HepG2 (cell line): ENCODE results near the gene NLRP13. TPM values are rescaled to one million over a fixed set of nuclear protein-coding genes. Genes with fewer than 3 reads are reported as not detected.

Experiments used
- ATAC-seq: fragments of 200-7000 bp; cut with Tn5 transposase; 3 replicates; pipeline ENCODE4 v1.9.1; 2020; ENCODE audit warnings: mild to moderate bottlenecking, moderate library complexity
- BruUV-seq: library from RNA; stranded (reverse); fragments of 400-500 nt; replicated peaks from 2 replicates; lab custom pipeline; 2021; lab: Mats Ljungman, UMichigan
- CTCF ChIA-PET: fragments of 300-600 bp; formaldehyde crosslinking; extraction: SDS; loops from one replicate; lab custom pipeline; 2021; ENCODE audit warnings: low total read pairs, inconsistent platforms, low intra/inter-chr PET ratio; lab: Yijun Ruan, JAX
- POLR2A ChIA-PET: fragments of 350-600 bp; sonication (Branson Sonifier 250); formaldehyde crosslinking; loops from one replicate; lab custom pipeline; 2020; ENCODE audit warnings: antibody characterized with exemption, inconsistent platforms; lab: Yijun Ruan, JAX
- DNase-seq: peaks from one replicate; pipeline ENCODE4 v3.0.0-alpha.2; 2015; ENCODE audit warnings: low spot score
- FAIRE-seq: peaks from 3 replicates; lab custom pipeline; 2011; peaks lifted over from hg19 to GRCh38; lab: Jason Lieb, UNC
- H2AFZ ChIP-seq: one replicate; pipeline ENCODE4 v1.6.1; 2011; ENCODE audit warnings: low read length, inconsistent platforms
- H3K27ac ChIP-seq: fragments of 300-600 bp; 3 replicates; pipeline ENCODE4 v1.8.0; 2011; ENCODE audit warnings: mixed run types, mild to moderate bottlenecking, mixed read lengths, low read length, inconsistent platforms; ENCODE audit not compliant: insufficient read depth; ENCODE audit errors: extremely low read length
- H3K27me3 ChIP-seq, 2 experiments: fragments of 200-600 bp in 1 of 2; 2 replicates in 1 of 2; 3 replicates in 1 of 2; pipeline versions ENCODE4 v1.6.0 to v1.8.0; 2011; ENCODE audit warnings: low read length in 2 of 2, mild to moderate bottlenecking in 2 of 2, moderate library complexity in 2 of 2, inconsistent platforms in 1 of 2; ENCODE audit not compliant: insufficient read depth in 2 of 2, control insufficient read depth in 1 of 2
- H3K36me3 ChIP-seq, 2 experiments: fragments of 200-600 bp in 1 of 2; replicated peaks in 1 of 2; 2 replicates in 1 of 2; 3 replicates in 1 of 2; pipeline versions ENCODE4 v1.5.1 to v1.8.0; 2011; ENCODE audit warnings: low read length in 2 of 2, inconsistent platforms in 1 of 2; ENCODE audit not compliant: insufficient read depth in 2 of 2, control insufficient read depth in 1 of 2
- H3K4me1 ChIP-seq: 2 replicates; pipeline ENCODE4 v1.5.1; 2012; ENCODE audit warnings: low read length, inconsistent platforms; ENCODE audit not compliant: insufficient read depth
- H3K4me2 ChIP-seq: 2 replicates; pipeline ENCODE4 v1.6.0; 2011; ENCODE audit warnings: low read depth, low read length, inconsistent platforms
- H3K4me3 ChIP-seq, 3 experiments: fragments of 200-600 bp in 1 of 3; sonication (generic), shearing (Covaris generic) in 1 of 3; replicated peaks in 1 of 3; 2 replicates each; pipeline ENCODE4 v1.5.1; 2011 to 2016; ENCODE audit warnings: low read length in 3 of 3, inconsistent platforms in 2 of 3, low read depth in 2 of 3, mild to moderate bottlenecking in 2 of 3, control low read depth in 1 of 3, mixed read lengths in 1 of 3; ENCODE audit not compliant: insufficient read depth in 1 of 3
- H3K79me2 ChIP-seq: one replicate; pipeline ENCODE4 v1.6.1; 2011; ENCODE audit warnings: low read length, inconsistent platforms; ENCODE audit not compliant: insufficient read depth
- H3K9ac ChIP-seq: 2 replicates; pipeline ENCODE4 v1.6.0; 2011; ENCODE audit warnings: mild to moderate bottlenecking, low read depth, low read length, inconsistent platforms; ENCODE audit not compliant: insufficient read depth
- H3K9me3 ChIP-seq: 2 replicates; pipeline ENCODE4 v1.5.1; 2012; ENCODE audit warnings: mild to moderate bottlenecking, low read length
- H4K20me1 ChIP-seq: 2 replicates; pipeline ENCODE4 v1.6.0; 2011; ENCODE audit warnings: inconsistent platforms, mild to moderate bottlenecking, low read length, moderate library complexity; ENCODE audit not compliant: insufficient read depth
- CEBPG ChIP-seq: IDR thresholded peaks from 2 replicates; pipeline ENCODE4 v1.6.1; 2016
- HNRNPK ChIP-seq: fragments of 200-400 bp; formaldehyde crosslinking; IDR thresholded peaks from 2 replicates; pipeline ENCODE4 v1.6.1; 2018; ENCODE audit warnings: low read length, low read depth, moderate library complexity, mild to moderate bottlenecking; ENCODE audit not compliant: poor library complexity, severe bottlenecking
- MBD4 ChIP-seq: IDR thresholded peaks from 2 replicates; pipeline ENCODE4 v1.6.1; 2012; ENCODE audit warnings: low read length, inconsistent platforms, borderline replicate concordance
- POLR2A ChIP-seq, 2 experiments: IDR thresholded peaks; 2 replicates each; pipeline ENCODE4 v1.6.1; 2011; ENCODE audit warnings: low read depth in 2 of 2, low read length in 2 of 2, mild to moderate bottlenecking in 1 of 2, moderate library complexity in 1 of 2; ENCODE audit not compliant: insufficient read depth in 1 of 2
- TEAD3 ChIP-seq: optimal IDR thresholded peaks from 2 replicates; pipeline ENCODE3; 2016; ENCODE audit warnings: borderline replicate concordance
- ZBTB7A ChIP-seq: sonication (generic); formaldehyde crosslinking; IDR thresholded peaks from 2 replicates; pipeline ENCODE4 v1.8.0; 2022; ENCODE audit warnings: mild to moderate bottlenecking, missing genetic modification reagents
- ZNF20 ChIP-seq: sonication (generic); formaldehyde crosslinking; IDR thresholded peaks from 2 replicates; pipeline ENCODE4 v1.4.0; 2020; ENCODE audit warnings: mild to moderate bottlenecking, moderate library complexity, missing genetic modification reagents
- ZNF441 ChIP-seq: sonication (generic); formaldehyde crosslinking; IDR thresholded peaks from 2 replicates; pipeline ENCODE4 v1.7.0; 2021; ENCODE audit warnings: missing genetic modification reagents, borderline replicate concordance
- ZNF546 ChIP-seq: sonication (generic); formaldehyde crosslinking; conservative IDR thresholded peaks from 2 replicates; pipeline ENCODE4 v1.8.1; 2023; ENCODE audit warnings: mild to moderate bottlenecking, missing genetic modification reagents
- ZNF550 ChIP-seq: sonication (generic); formaldehyde crosslinking; IDR thresholded peaks from 2 replicates; pipeline ENCODE4 v1.4.0; 2020; ENCODE audit warnings: mild to moderate bottlenecking, missing genetic modification reagents, borderline replicate concordance
- ZSCAN30 ChIP-seq: sonication (generic); formaldehyde crosslinking; IDR thresholded peaks from 2 replicates; pipeline ENCODE4 v1.5.0; 2020; ENCODE audit warnings: mild to moderate bottlenecking, missing genetic modification reagents
- WGBS: methylation state at CpG from one replicate; pipeline ENCODE4 v1.1.6; 2017; ENCODE audit warnings: low lambda C conversion rate; 5-methylcytosine and 5-hydroxymethylcytosine counted together
- in situ Hi-C: cut with HindIII; loops from 2 replicates; pipeline ENCODE4 v1.10.0; 2017; ENCODE audit warnings: low pct_unique_long_range_greater_than_20kb; ENCODE audit not compliant: extremely low pct_ligation_motif_present
- intact Hi-C: fragments of 100-400 bp; cut with micrococcal nuclease; formaldehyde crosslinking; loops from one replicate; pipeline ENCODE4 v1.10.0; 2022; ENCODE audit not compliant: unreplicated experiment
- polyA plus RNA-seq, 8 experiments: library from polyadenylated mRNA; depleted of rRNA in 3 of 8; stranded (reverse) in 7 of 8; unstranded in 1 of 8; fragments of >200 nt; fragmentation: Illumina TruSeq in 4 of 8; extraction: Trizol in 4 of 8; gene quantifications; 2 replicates each; pipeline versions ENCODE4 v1.2.1 to v1.2.3, GENCODE V29; 2011 to 2016; ENCODE audit warnings: low read depth in 4 of 8, missing spikeins in 1 of 8, mixed read lengths in 1 of 8; ENCODE audit not compliant: insufficient read depth in 1 of 8
- total RNA-seq, 5 experiments: library from RNA; depleted of rRNA; stranded (reverse); fragments of >200 nt; fragmentation: Illumina TruSeq; extraction: Trizol; gene quantifications; 2 replicates each; pipeline ENCODE4 v1.2.3, GENCODE V29; 2016; ENCODE audit warnings: low read depth in 1 of 5
- TF ChIP-seq, protein P1 (sequence below): sonication (generic); IDR thresholded peaks from 2 replicates; pipeline ENCODE4 v1.6.1; 2016; ENCODE audit warnings: low read depth, borderline replicate concordance
- TF ChIP-seq, protein P2 (sequence below): sonication (generic); formaldehyde crosslinking; IDR thresholded peaks from 2 replicates; pipeline ENCODE4 v1.8.1; 2023; ENCODE audit warnings: mild to moderate bottlenecking, missing genetic modification reagents, borderline replicate concordance
- TF ChIP-seq, protein P3 (sequence below): IDR thresholded peaks from 2 replicates; pipeline ENCODE4 v1.6.1; 2016

NLRP13 gene
- total and polyA plus RNA-seq, 2 of the 13 experiments (the other 11 are each of a cell fraction or from before 2014, with no cell fraction given), result not detected

DNA sequence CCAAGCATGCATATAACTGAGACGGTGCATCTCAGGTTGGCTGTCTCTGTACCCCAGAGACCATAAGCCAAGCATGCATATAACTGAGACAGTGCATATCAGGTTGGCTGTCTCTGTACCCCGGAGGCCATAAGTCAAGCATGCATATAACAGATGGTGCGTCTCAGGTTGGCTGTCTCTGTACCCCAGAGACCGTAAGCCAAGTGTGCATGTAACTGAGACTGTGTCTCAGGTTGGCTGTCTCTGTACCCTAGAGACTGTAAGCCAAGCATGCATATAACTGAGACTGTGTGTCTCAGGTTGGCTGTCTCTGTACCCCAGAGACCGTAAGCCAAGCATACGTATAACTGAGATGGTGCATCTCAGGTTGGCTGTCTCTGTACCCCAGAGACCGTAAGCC, 65.0 kb downstream of the NLRP13 start:
- in situ Hi-C loops, result no loop called here
- DNase-seq (no peak), FAIRE-seq (no peak), ATAC-seq (no peak)
- no peak overlapping the region for H2AFZ ChIP-seq
- H3K4me3 ChIP-seq, result no peak overlapping the region
- intact Hi-C loops, result no loop called here
- H3K27ac ChIP-seq, result no peak overlapping the region
- H3K4me2 ChIP-seq, result no peak overlapping the region
- no peaks in the 10 kb centered on the region for H3K9me3 ChIP-seq
- TF ChIP-seq ZNF546 (no peak), CEBPG (CRISPR knock-in tag) (no peak), ZBTB7A (CRISPR knock-in tag) (no peak), MBD4 (no peak), ZNF441 (CRISPR knock-in tag) (no peak), POLR2A (IDR thresholded peaks at IDR 0.05; ENCODE audit: insufficient read depth in 1 of 2, low read depth in 2 of 2, low read length in 2 of 2) (no peak), ZNF20 (CRISPR knock-in tag) (no peak), TEAD3 (CRISPR knock-in tag) (no peak), ZNF550 (no peak), HNRNPK (no peak), ZSCAN30 (CRISPR knock-in tag) (no peak)
- TF ChIP-seq, protein P1, sequence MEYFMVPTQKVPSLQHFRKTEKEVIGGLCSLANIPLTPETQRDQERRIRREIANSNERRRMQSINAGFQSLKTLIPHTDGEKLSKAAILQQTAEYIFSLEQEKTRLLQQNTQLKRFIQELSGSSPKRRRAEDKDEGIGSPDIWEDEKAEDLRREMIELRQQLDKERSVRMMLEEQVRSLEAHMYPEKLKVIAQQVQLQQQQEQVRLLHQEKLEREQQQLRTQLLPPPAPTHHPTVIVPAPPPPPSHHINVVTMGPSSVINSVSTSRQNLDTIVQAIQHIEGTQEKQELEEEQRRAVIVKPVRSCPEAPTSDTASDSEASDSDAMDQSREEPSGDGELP, result no peak
- TF ChIP-seq, protein P2, sequence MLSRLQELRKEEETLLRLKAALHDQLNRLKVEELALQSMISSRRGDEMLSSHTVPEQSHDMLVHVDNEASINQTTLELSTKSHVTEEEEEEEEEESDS (CRISPR knock-in tag), result no peak
- TF ChIP-seq, protein P3, sequence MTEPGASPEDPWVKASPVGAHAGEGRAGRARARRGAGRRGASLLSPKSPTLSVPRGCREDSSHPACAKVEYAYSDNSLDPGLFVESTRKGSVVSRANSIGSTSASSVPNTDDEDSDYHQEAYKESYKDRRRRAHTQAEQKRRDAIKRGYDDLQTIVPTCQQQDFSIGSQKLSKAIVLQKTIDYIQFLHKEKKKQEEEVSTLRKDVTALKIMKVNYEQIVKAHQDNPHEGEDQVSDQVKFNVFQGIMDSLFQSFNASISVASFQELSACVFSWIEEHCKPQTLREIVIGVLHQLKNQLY (CRISPR knock-in tag), result no peak
- H4K20me1 ChIP-seq, result no peaks in the 10 kb centered on the region
- WGBS, result 14% methylated on average over 3 of the region's 7 CpGs
- no peak overlapping the region for H3K9ac ChIP-seq
- H3K36me3 ChIP-seq, result no peaks in the 10 kb centered on the region
- H3K27me3 ChIP-seq, result peaks cover 1 to 22% of the 10 kb centered on the region in 2 experiments; a peak in 1 of 5 replicates
- H3K4me1 ChIP-seq, result no peaks in the 10 kb centered on the region
- CTCF ChIA-PET, result no interaction called here
- no TSS peak for BruUV-seq
- H3K79me2 ChIP-seq, result no peaks in the 10 kb centered on the region
- POLR2A ChIA-PET, result no interaction called here
